GM12873 (cell line): ENCODE measurements around the gene CSKMT.

Experiments used
- TF ChIP-seq, protein P1 (sequence below): IDR thresholded peaks from 2 replicates; pipeline ENCODE4 v1.5.1; 2012; ENCODE audit warnings: low read depth, mild to moderate bottlenecking, moderate library complexity, low read length, control low read depth; ENCODE audit not compliant: insufficient read depth; ENCODE audit errors: missing control alignments

CSKMT gene

DNA sequence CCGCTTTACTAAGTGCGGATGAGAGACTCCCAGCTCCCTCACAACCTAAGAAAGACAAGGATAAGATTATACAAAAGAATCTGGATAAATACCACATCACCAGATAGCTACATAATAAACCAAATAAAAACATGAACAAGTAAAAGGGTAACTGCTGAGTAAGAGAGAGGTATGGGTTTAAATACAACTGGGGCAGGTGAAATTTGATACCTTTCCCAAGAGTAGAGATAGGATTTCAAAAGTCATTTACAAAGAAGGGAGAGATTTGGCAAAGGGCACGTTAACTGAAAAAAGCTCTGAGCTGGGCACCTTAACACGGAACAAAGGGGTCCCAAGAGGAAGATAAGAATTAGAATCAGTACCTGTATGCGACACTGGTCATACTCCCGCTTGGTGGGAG lies 12.0 kb downstream of the CSKMT start:
- TF ChIP-seq, protein P1, sequence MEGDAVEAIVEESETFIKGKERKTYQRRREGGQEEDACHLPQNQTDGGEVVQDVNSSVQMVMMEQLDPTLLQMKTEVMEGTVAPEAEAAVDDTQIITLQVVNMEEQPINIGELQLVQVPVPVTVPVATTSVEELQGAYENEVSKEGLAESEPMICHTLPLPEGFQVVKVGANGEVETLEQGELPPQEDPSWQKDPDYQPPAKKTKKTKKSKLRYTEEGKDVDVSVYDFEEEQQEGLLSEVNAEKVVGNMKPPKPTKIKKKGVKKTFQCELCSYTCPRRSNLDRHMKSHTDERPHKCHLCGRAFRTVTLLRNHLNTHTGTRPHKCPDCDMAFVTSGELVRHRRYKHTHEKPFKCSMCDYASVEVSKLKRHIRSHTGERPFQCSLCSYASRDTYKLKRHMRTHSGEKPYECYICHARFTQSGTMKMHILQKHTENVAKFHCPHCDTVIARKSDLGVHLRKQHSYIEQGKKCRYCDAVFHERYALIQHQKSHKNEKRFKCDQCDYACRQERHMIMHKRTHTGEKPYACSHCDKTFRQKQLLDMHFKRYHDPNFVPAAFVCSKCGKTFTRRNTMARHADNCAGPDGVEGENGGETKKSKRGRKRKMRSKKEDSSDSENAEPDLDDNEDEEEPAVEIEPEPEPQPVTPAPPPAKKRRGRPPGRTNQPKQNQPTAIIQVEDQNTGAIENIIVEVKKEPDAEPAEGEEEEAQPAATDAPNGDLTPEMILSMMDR: no peak

GRCh38 chr11:62677714-62678113 lies 12.6 kb downstream of the CSKMT start:
- TF ChIP-seq, protein P1: no peak

GRCh38 chr11:62678433-62678769 lies 13.3 kb downstream of the CSKMT start:
- TF ChIP-seq, protein P1: no peak

DNA sequence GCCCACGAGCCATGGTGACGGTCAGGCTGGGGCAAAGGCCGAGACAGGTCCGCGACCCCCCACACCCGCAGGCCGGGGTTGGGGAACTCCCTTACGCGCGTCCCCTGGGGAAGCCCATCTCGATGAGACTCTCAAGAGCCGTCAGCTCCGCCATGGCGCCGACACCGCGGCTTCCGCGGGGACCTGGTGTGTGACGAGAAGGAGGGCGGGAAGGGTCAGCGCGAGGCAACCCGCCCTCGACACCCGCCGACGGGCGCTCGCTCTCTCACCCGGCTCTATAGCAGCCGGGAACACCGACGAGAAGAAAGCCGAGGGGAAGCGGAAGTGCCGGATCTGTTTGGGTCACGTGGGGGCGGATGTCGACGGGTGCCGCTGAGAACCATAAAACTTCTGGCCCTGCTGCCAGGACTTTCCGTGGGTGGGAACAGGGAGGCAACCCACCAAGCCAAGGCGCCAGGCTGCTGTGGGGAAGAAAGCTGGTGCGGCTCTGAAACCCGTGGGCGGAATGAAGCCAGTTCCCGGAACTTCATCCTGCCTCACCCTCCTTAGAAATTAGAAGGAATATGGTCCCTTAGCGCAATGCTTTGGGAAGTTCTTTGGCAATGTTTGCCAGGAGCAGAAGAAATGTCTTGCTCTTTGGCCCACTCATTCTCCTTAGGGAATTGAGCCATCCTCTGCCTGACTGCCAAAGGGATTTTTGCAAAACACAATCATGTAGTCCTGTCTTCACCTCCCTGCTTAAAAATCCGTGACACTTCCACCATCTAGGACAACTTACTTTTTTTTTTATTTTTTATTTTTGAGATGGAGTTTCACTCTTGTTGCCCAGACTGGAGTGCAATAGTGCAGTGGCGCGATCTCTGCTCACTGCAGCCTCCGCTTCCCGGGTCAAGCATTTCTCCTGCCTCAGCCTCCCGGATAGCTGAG lies 13.9 kb downstream of the CSKMT start, which contains the start of gene UBXN1:
UBXN1 (minus strand) TSS at position 304 of the 927 bp plus-strand sequence; CDS start at position 154, 150 bp downstream.
- TF ChIP-seq, protein P1: no peak

GRCh38 chr11:62680825-62681240 lies 15.7 kb downstream of the CSKMT start:
- TF ChIP-seq, protein P1: peak; percentile 76

DNA sequence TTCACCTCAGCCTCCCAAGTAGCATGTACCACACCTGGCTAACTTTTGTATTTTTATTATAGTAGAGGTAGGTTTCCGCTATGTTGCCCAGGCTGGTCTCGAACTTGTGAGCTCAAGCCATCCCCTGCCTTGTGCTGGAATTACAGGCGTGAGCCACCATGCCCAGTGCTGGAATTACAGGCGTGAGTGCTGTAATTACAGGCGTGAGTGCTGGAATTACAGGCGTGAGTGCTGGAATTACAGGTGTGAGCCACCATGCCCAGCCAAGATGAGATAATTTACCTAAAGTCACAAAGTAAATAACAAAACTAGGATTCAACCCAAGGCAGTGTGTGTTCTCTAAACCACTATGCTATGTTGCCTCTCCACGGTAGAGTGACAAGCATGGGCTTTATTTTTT lies 17.4 kb downstream of the CSKMT start:
- TF ChIP-seq, protein P1: no peak

DNA sequence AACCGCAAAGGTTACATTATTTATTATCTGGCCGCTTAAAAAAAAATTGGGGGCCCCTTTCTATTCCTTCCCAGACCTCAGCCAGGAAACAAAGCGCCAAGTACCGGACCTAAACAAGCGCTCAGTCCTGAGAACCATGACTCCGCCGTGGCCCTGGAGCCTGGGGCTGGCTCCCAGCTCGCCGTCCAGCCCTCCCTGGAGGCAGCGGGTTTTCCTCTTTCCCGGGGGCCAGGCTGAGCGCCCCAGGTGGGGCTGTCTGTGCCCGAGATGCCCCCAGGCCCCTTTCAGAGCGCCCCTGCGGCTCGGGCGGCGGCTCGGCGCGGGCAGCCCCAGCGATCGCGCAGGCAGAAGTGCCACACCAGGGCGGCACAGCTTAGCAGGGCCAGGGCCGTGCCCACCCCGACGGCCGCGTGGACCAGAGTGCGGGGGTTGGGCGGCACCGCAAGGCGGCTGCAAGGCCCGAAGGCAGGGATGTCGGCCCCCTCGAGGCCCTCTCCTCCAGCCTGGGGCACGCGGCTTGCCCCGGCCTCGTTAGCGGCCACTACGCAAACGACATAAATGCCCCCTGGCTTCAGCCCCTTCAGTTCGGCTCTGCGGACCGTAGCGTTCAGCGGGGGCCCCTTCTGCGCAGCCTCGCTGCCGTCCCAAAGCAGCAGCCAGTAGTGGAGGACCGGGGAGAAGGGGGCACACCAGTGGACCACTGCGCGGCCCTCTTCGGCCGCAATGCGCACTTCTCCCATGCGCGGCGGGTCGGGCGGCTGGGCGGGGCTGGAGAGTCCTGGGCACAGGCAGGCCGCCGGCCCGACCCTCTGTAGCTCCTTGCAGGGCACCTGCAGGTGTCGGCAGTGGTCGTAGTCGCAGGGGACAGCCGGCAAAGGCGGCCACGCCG lies 22.6 kb downstream of the CSKMT start:
- TF ChIP-seq, protein P1: no peak
